GM21723 (cell line): ENCODE results near the gene MROH2A.
A peak's percentile ranks its signal among the peaks of the same experiment; 100 is the strongest.
"Not testable (repeated sequence)": the region's sequence is repeated elsewhere in the genome, so short reads cannot be mapped to it uniquely, and the experiment has no call there.

Experiments
- ATAC-seq: cut with Tn5 transposase; IDR thresholded peaks from one replicate; pipeline ENCODE4 v1.9.1; 2021; ENCODE audit warnings: mild to moderate bottlenecking, moderate library complexity; ENCODE audit not compliant: unreplicated experiment

The MROH2A gene

DNA sequence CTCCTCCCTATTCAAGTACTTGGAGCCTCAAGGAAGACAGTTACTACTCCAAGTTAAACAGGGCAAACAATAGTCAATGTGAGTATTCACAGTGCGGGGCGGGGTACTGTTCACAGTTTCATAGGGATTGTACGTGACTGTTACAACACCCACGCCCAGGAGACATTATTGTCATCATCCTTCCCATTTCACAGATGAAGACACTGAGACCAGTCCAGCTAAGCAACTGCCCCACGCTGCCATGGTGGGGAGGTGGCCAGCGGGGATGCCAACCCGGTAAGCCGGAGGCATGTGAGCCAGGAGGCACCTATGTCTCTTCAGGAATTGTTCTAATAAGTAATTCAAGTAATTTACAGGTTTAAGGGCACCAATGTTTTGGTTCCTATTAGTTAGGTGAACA, 75.2 kb downstream of the MROH2A start:
- ATAC-seq, result no peak

DNA sequence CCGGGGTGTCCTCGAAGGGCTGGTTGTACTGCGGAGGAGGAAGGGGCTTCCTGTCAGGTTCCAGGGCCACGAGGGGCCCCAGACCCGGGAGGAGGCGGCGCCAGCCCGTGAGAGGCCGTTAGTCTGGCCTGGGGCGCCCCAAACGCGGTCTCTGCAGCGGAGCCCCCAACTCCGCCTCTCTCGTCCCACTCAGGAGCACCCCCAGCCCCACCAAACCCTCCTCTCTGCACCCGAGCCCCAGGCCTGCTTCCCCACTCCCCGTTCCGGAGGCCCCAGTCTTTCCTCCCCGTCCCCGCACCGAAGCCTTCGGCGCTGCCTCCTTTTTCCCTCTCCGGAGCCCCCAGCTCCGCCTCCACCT, 75.7 kb downstream of the MROH2A start:
- ATAC-seq, result peak; percentile 5

DNA sequence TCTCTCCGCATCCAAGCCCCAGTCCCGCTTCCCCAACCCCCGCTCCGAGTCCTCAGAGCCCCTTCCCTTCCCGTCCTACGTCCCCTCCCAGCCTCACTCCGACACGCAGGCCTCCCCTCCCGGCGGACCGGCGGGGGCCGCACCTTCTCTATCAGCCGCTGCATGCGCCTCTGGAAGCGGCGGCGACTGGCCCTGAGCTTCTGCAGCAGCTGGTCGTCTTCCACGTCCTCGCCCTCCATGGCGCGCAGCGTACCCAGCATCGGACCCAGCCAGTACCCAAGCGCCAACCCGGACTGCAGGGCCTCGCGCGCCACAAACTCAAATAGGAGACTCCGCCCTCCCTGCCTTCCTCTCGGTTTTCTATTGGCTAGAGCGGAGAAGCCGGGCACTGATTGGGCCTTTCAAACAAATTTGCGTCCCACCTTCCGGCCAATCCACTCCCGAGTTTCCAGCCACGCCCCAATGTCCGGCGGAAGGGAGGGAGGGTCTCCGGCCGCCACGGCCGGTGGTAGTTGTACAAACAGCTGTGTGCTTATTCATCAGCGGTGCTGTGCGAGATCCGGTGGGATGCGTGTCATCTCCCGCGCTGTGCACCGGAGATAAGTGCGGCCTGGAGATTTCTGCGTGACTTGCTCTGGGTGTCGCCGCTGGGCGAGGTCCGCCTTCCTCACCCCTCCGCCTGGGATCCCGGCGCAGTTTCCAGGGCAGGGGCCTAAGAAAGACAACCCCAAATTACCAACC, 76.3 kb downstream of the MROH2A start, which contains the start of gene HJURP:
HJURP (minus strand) TSS at position 295 of the 741 bp plus-strand sequence; CDS start at position 260, 35 bp downstream.
- peak; percentile 94 for ATAC-seq

DNA sequence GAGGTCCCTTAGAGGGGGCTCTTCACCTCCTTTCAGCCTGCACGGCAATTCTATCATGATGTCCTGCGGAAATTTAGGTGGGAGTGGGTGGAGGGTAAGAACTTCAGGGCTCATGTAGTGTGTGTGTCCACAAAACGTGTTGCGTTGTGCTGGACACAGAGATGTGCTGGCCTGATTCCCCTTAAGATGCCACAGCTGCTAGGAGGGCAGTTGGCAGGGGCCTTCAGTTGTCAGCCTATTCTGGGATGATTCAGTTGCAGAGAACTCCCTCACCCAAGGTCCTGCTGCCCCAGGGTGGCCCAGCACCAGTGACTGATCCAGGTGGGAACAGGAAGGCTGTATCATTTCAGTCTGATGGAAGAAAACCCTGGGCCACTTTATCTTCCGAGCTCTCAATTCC, 77.2 kb downstream of the MROH2A start:
- ATAC-seq, result no peak

DNA sequence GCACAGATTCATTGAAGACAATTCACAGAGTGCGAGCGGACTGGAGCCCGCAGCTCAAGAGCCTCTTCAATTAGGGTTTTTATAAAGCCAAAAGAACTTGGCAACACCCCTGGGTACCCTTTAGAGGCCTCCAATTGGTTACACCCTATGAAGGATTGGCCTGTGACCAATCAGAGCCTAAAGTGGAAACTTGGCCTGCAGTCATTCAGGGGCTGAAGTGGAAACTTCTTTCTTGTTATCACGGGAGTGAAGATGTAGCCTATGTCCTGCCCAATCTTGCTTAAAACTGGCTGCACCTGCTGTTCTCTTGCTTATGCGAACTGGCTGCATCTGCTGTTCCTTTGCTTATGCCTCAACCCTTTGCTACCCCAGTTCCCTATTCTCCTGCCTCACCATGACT, 78.1 kb downstream of the MROH2A start:
- no peak for ATAC-seq

DNA sequence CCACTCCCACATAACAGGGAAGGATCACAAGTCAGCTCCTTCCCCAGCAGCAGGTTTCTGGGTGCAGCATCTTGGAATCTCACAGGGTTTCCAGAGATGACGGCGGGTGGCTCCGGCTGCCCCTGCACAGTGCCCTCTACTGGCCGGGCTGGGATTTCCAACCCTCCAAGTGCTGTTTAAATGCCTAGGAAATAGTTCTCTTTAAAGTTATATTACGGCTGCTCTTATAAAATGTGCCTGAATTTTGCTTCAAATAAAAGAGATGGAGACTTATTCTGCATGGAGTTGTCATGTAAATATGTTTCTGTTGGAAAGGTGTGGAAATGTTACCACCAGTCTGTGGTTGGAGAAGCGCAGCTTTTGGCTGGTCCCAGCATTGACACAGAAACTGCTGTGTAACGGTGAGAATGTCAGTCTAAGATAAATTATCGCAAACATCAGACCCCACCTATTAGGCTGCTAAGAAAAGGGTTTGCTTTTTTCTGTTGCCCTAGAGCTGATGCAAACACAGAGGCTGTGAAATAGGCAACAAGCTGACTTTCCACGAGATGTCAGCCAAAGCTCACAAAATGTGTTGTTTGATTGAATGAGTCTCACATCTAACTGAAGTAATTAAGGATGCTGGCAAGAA, 79.5 kb downstream of the MROH2A start:
- no peak for ATAC-seq

DNA sequence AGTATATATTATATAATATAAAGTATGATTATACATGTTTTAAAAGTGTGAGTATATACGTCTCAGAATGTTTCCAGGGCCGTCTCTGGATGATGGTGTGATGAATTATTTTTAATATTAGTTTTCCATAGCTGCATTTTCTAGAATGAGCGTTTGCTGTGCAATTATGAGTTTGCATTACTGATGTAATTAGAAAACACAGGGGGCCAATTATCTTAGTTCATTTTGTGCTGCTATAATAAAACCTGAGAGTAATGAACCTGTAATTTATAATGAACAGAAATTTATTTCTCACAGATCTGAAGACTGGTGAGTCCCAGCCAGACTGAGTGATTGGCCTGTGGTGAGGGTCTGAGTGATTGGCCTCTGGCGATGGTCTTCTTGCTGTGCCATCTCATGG, 80.2 kb downstream of the MROH2A start:
- ATAC-seq, result no peak

DNA sequence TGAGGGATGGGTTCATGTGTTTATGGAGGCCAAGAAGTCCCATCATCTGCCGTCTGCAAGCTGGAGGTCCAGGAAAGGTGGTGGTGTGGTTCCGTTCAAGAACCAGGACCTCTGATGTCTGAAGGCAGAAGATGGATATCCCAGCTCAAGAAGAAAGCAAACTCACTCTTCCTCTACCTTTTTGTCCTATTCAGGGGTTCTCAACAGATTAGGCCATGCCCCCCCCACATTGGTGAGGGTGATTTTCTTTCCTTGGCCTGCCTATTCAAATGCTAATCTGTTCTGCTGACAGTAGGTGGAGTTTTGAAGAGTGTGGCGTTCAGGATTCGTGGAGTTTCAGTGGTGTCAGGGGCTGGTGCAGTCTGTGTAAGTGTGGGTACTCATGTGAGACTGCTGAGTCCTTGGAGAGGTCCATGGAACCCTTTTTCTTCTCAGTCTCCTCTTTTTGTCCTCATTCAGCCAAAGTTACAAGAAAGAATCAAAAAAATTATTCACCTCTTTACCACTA, 84.2 kb downstream of the MROH2A start:
- no peak for ATAC-seq

DNA sequence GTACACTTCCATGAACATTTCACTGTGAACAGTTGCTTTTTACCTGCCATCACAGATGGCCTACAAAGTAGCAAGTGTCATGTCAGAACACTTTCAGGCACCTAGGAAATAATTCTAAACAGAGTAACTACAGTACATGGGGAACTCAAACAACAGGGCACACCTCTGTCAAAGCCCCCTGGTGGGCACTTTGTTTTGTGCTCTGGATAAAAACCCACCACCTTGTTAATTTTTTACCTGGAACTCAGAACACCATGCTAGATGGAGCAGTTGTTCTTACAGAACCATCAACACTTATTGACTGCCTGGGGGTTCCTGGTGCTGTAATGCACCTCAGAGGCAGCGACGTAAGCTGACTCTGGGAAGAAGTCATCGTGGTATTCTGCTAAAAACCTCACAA, 87.7 kb downstream of the MROH2A start:
- no peak for ATAC-seq

DNA sequence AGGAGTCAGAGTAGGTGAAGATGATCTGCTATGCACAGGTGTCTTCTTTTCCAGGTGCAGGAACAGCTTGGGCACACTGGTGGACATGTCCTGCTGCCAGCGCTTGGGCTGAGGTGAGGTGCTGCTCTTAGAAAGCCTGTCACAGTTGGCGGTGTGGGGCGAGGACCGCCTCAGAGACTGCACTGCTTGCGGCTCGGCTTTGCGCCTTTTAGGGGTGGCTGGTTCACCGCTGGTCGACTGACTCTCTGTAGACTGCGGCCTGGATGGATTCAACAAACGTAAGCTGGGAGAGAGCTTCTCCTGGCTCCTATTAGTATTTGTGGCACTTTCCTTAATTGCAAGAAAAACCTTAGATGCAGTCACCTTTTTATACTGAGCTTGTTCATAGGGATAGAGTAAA, 88.3 kb downstream of the MROH2A start:
- ATAC-seq, result no peak

DNA sequence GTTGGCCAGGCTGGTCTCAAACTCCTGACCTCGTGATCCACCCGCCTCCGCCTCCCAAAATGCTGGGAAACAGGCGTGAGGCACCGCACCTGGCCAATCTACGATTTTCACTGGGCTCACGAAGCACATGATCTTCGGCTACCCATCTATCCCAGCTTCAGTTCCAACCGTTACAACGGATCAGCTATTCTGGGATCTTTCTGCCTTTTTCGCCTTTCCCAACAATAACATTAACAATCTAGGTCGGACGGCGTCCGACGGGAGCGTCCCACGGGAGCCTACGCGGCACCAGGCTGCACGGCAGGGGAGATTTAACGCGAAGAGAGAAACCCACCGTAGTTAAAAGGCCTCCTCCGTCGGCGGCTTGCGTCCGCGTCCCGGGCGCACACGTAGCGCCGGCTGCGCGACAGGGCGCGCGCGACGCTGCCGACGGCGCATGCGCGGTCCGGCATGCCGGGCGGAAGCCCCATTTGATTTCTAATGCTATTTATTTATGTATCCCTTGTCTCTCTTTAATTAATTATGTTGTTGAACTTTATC, 89.9 kb downstream of the MROH2A start, which contains the start of gene MSL3B:
MSL3B (minus strand) TSS at position 394 of the 540 bp plus-strand sequence.
- ATAC-seq, result peak; percentile 71

DNA sequence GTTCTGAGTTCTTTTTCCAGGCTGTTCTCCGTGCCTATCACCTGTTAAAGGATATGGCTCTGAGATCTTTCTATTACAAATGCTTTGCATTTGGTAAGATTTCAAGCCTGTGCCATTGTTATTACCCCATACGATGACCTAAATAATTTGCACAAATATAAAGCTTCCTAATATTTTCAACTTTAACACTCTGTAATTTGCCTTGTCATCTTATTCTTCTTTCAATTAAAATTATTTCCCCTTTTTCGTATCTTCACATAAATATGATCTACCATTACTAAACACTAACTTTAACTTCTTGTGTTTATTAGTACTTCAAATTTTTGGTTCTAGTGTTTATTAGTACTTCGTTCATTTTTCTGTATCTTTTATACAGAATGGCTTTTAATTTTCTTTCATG, 93.3 kb downstream of the MROH2A start:
- ATAC-seq, result no peak

DNA sequence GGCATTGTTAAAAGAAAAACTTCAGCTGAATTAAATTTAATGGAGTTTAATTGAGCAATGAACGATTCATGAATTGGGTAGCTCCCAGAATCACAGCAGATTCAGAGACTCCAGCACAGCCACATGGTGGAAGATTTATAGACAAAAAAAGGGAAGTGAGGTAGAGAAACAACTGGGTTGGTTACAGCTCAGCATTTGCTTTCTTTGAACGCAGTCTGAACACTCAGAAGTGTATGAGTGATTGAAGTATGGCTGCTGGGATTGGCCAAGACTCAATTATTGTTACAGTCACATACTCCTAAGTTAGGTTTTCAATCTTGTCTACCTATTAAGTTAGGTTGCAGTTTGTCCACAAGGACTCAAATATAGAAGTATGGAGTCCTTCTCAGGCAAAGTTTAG, 94.0 kb downstream of the MROH2A start:
- ATAC-seq, result not testable (repeated sequence)

DNA sequence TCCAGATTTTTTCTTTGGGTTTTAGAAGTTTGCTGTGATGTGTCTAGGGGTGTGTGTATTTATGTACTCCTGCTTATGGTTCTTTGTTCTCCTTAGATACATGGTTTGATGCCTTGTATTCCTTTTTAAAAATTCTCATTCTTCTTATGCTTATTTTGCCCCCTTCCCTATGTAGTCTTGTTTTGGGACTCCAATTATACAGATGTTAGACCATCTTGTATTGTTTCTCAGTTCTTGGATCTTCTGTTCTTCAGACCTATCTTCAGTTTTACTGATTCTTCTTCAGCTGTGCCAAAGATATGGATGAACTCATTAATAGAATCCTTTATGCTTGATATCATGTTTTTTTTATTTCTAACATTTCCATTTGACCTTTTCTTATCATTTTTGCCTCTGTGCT, 104.2 kb downstream of the MROH2A start:
- no peak for ATAC-seq
